A549 (cell line): ENCODE results near the gene SLC35F4. TPM values are rescaled to one million over a fixed set of nuclear protein-coding genes. Genes with fewer than 3 reads are reported as not detected.

ENCODE experiments used
- ATAC-seq, 2 experiments: fragments of 200-7000 bp in 1 of 2; fragments of >200 bp in 1 of 2; cut with Nextera tagmentation in 1 of 2; cut with Tn5 transposase in 1 of 2; 3 replicates each; pipeline versions ENCODE4 v1.8.0 to v1.9.1; 2018 to 2020; ENCODE audit warnings: mild to moderate bottlenecking in 1 of 2, moderate library complexity in 1 of 2
- CTCF ChIA-PET: fragments of 300-600 bp; sonication (Branson Sonifier 250); formaldehyde crosslinking; extraction: SDS; loops from one replicate; lab custom pipeline; 2021; ENCODE audit warnings: antibody characterized with exemption, inconsistent platforms; lab: Yijun Ruan, JAX
- POLR2A ChIA-PET: fragments of 350-600 bp; formaldehyde crosslinking; extraction: SDS; loops from one replicate; lab custom pipeline; 2021; ENCODE audit warnings: antibody characterized with exemption, inconsistent platforms; lab: Yijun Ruan, JAX
- DNase-seq, 2 experiments: peaks; one replicate each; pipeline versions ENCODE4 v3.0.0 to v3.0.0-alpha.2; 2011 to 2016; ENCODE audit warnings: low read depth in 1 of 2, low spot score in 1 of 2
- FAIRE-seq: peaks from 2 replicates; lab custom pipeline; 2011; peaks lifted over from hg19 to GRCh38; lab: Jason Lieb, UNC
- H3K27ac ChIP-seq, 2 experiments: fragments of >200 bp; sonication (Bioruptor Twin); formaldehyde crosslinking; 3 replicates each; pipeline ENCODE4 v1.5.1; 2016 to 2017
- H3K4me1 ChIP-seq: fragments of >200 bp; sonication (Bioruptor Twin); formaldehyde crosslinking; 3 replicates; pipeline ENCODE4 v1.6.1; 2016
- H3K4me2 ChIP-seq: fragments of >200 bp; sonication (Bioruptor Twin); formaldehyde crosslinking; 3 replicates; pipeline ENCODE4 v1.6.1; 2016
- H3K4me3 ChIP-seq: fragments of >200 bp; sonication (Bioruptor Twin); formaldehyde crosslinking; 3 replicates; pipeline ENCODE4 v1.5.1; 2016
- H3K9me3 ChIP-seq: fragments of >200 bp; sonication (Bioruptor Twin); formaldehyde crosslinking; 3 replicates; pipeline ENCODE4 v1.6.1; 2016
- BHLHE40 ChIP-seq: IDR thresholded peaks from 2 replicates; pipeline ENCODE4 v1.6.1; 2012; ENCODE audit warnings: low read depth, low read length, inconsistent platforms
- HDAC2 ChIP-seq: fragments of 200-600 bp; sonication (generic); IDR thresholded peaks from 2 replicates; pipeline ENCODE4 v1.6.1; 2016
- HEYL ChIP-seq: fragments of 250-450 bp; sonication (Bioruptor Pico); IDR thresholded peaks from 2 replicates; pipeline ENCODE4 v1.8.0; 2021; ENCODE audit warnings: mild to moderate bottlenecking, moderate library complexity
- HOXB5 ChIP-seq: fragments of 250-450 bp; sonication (Bioruptor Pico); IDR thresholded peaks from 2 replicates; pipeline ENCODE4 v1.5.0; 2020; ENCODE audit warnings: mild to moderate bottlenecking, moderate library complexity
- MYC ChIP-seq: IDR thresholded peaks from 2 replicates; pipeline ENCODE4 v1.6.1; 2012; ENCODE audit warnings: mild to moderate bottlenecking, inconsistent platforms, low read length, improper control_type of control experiment, borderline replicate concordance
- POLR2A ChIP-seq: IDR thresholded peaks from 2 replicates; pipeline ENCODE4 v1.6.1; 2012; ENCODE audit warnings: mild to moderate bottlenecking, low read length
- RAD21 ChIP-seq, 2 experiments: fragments of >200 bp in 1 of 2; sonication (Bioruptor Twin) in 1 of 2; formaldehyde crosslinking in 1 of 2; IDR thresholded peaks in 1 of 2; conservative IDR thresholded peaks in 1 of 2; 2 replicates in 1 of 2; 3 replicates in 1 of 2; pipeline ENCODE4 v1.6.1; 2012 to 2018; ENCODE audit warnings: inconsistent platforms in 1 of 2
- TFCP2L1 ChIP-seq: fragments of 250-450 bp; sonication (Bioruptor Pico); IDR thresholded peaks from 2 replicates; pipeline ENCODE4 v1.5.0; 2021; ENCODE audit warnings: mild to moderate bottlenecking
- ZFP36 ChIP-seq: fragments of 450-650 bp; IDR thresholded peaks from 2 replicates; pipeline ENCODE4 v1.6.1; 2014; ENCODE audit warnings: borderline replicate concordance; ENCODE audit not compliant: partially characterized antibody
- WGBS: methylation state at CpG from one replicate; pipeline ENCODE4 v1.1.6; 2017; ENCODE audit errors: missing lambda C conversion rate; 5-methylcytosine and 5-hydroxymethylcytosine counted together
- polyA plus RNA-seq, 4 experiments: library from polyadenylated mRNA; depleted of rRNA in 3 of 4; stranded (reverse); fragments of >200 nt; fragmentation: RNase III in 1 of 4; extraction: RNeasy Plus Mini Kit Qiagen cat#74134 plus additional on column Dnase treatment in 1 of 4; gene quantifications; 2 replicates in 3 of 4; 3 replicates in 1 of 4; pipeline ENCODE4 v1.2.3, GENCODE V29; 2011 to 2017
- TF ChIP-seq, protein P1 (sequence below): fragments of 150-350 bp; IDR thresholded peaks from 2 replicates; pipeline ENCODE4 v1.6.1; 2014; ENCODE audit warnings: low read depth, mild to moderate bottlenecking, low read length
- TF ChIP-seq, protein P2 (sequence below): fragments of 250-450 bp; sonication (Bioruptor Pico); IDR thresholded peaks from 2 replicates; pipeline ENCODE4 v1.5.0; 2020; ENCODE audit warnings: low read depth, mild to moderate bottlenecking, moderate library complexity
- TF ChIP-seq, protein P3 (sequence below): fragments of >200 bp; sonication (Bioruptor Twin); formaldehyde crosslinking; IDR thresholded peaks from 3 replicates; pipeline ENCODE4 v1.6.1; 2016
- TF ChIP-seq, protein P4 (sequence below): fragments of 250-450 bp; sonication (Bioruptor Pico); IDR thresholded peaks from 2 replicates; pipeline ENCODE4 v1.5.0; 2021; ENCODE audit warnings: mild to moderate bottlenecking, moderate library complexity, borderline replicate concordance
- TF ChIP-seq, protein P5 (sequence below): fragments of >200 bp; sonication (Bioruptor Twin); formaldehyde crosslinking; IDR thresholded peaks from 2 replicates; pipeline ENCODE4 v1.6.1; 2016
- TF ChIP-seq, protein P6 (sequence below): fragments of 200-600 bp; sonication (generic); IDR thresholded peaks from 2 replicates; pipeline ENCODE4 v1.6.1; 2016; ENCODE audit warnings: antibody characterized with exemption, mild to moderate bottlenecking, moderate library complexity

The SLC35F4 gene
- polyA plus RNA-seq, 2 of the 4 experiments (the other 2 are of a cell fraction): not detected

DNA sequence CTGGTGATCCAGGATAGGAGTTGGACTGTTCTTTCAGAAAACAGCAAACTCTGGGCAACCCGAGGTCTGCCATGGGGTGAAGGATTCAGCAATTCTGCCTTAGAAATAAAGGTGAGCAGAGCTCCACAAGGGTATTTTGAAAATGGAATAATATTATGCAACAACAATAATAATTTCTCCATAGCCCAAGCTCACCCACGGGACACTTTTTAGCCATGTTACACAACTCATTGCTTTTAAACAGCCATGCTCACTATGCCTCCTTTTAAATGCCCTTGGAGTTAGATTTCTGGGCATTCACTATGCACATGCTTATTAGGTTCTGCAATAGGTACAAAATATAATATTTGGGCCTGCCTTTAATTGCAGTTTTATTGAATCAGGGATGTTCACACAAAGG is 37.2 kb downstream of the SLC35F4 start:
- Histone ChIP-seq H3K4me3 (no peak overlapping the region), H3K4me1 (peaks cover 15% of the 10 kb centered on the region), H3K27ac (no peak overlapping the region), H3K4me2 (no peak overlapping the region), H3K9me3 (peaks cover 4% of the 10 kb centered on the region; the same call in 1 of the 3 replicates)
- FAIRE-seq (no peak), DNase-seq (no peak), ATAC-seq (no peak)
- 4% methylated on average over 2 of the region's 2 CpGs for WGBS
- no peak for TF ChIP-seq RAD21 (conservative IDR thresholded peaks at IDR 0.05 in 1 of 2, IDR thresholded peaks at IDR 0.05 in 1 of 2)
- TF ChIP-seq MYC: no peak
- TF ChIP-seq, protein P1, sequence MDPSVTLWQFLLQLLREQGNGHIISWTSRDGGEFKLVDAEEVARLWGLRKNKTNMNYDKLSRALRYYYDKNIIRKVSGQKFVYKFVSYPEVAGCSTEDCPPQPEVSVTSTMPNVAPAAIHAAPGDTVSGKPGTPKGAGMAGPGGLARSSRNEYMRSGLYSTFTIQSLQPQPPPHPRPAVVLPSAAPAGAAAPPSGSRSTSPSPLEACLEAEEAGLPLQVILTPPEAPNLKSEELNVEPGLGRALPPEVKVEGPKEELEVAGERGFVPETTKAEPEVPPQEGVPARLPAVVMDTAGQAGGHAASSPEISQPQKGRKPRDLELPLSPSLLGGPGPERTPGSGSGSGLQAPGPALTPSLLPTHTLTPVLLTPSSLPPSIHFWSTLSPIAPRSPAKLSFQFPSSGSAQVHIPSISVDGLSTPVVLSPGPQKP: no peak
- TF ChIP-seq, protein P2, sequence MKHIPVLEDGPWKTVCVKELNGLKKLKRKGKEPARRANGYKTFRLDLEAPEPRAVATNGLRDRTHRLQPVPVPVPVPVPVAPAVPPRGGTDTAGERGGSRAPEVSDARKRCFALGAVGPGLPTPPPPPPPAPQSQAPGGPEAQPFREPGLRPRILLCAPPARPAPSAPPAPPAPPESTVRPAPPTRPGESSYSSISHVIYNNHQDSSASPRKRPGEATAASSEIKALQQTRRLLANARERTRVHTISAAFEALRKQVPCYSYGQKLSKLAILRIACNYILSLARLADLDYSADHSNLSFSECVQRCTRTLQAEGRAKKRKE (CRISPR knock-in tag): no peak
- TF ChIP-seq, protein P3, sequence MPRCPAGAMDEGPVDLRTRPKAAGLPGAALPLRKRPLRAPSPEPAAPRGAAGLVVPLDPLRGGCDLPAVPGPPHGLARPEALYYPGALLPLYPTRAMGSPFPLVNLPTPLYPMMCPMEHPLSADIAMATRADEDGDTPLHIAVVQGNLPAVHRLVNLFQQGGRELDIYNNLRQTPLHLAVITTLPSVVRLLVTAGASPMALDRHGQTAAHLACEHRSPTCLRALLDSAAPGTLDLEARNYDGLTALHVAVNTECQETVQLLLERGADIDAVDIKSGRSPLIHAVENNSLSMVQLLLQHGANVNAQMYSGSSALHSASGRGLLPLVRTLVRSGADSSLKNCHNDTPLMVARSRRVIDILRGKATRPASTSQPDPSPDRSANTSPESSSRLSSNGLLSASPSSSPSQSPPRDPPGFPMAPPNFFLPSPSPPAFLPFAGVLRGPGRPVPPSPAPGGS: no peak
- no peak for TF ChIP-seq TFCP2L1
- no peak for TF ChIP-seq BHLHE40
- TF ChIP-seq, protein P4, sequence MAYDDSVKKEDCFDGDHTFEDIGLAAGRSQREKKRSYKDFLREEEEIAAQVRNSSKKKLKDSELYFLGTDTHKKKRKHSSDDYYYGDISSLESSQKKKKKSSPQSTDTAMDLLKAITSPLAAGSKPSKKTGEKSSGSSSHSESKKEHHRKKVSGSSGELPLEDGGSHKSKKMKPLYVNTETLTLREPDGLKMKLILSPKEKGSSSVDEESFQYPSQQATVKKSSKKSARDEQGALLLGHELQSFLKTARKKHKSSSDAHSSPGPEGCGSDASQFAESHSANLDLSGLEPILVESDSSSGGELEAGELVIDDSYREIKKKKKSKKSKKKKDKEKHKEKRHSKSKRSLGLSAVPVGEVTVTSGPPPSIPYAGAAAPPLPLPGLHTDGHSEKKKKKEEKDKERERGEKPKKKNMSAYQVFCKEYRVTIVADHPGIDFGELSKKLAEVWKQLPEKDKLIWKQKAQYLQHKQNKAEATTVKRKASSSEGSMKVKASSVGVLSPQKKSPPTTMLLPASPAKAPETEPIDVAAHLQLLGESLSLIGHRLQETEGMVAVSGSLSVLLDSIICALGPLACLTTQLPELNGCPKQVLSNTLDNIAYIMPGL: no peak
- no peak for TF ChIP-seq HDAC2
- no peak for TF ChIP-seq HOXB5 (CRISPR knock-in tag)
- ChIA-PET POLR2A (no interaction called here), CTCF (interaction anchor here (0.9 to 1.0 kb wide), 3 partner anchors 13 to 43 kb away, joined by 4 read pairs; no protein-coding TSS in a partner anchor)

DNA sequence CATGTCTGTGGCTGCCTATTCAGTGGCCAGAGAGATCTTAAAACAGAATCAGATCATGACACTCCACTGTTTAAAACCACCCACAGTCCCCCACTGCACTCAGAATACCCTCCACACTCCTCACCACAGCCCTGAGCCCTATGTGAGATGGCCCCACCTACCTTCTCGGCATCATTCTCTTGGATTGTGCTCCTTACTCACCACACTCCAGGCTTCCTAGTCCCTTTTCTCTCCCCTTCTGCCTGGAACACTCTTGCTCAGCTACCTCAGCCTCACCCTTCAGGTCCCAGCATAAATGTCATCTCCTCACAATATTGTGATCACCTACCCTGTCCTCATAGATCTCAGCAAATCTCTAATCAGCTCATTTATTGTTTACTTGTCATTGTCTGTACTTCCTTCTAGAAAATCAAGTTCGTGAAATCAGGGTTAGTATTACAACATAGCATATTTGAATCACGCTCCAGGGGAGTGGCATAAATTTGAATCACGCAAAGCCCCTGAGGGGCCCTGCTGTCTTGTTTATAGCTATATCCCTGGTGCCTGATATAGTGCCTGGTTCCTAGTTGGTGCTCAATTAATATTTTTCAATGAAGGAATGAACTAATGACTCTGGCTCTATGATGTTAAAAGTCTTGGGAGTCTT is 42.8 kb downstream of the SLC35F4 start:
- ChIA-PET POLR2A (no interaction called here), CTCF (interaction anchor here (2.0 kb wide), 1 partner anchor 48 kb away, joined by 4 read pairs; no protein-coding TSS in a partner anchor)
- DNase-seq: no peak
- WGBS: 29% methylated on average over 4 of the region's 4 CpGs
- H3K4me3 ChIP-seq: no peak overlapping the region
- no peaks in the 10 kb centered on the region for H3K4me1 ChIP-seq
- FAIRE-seq: no peak
- ATAC-seq: 0 out of 6 replicates have a peak, but pooled peaks of 1 of the 2 experiments have one; percentile 24
- TF ChIP-seq RAD21 (conservative IDR thresholded peaks at IDR 0.05 in 1 of 2, IDR thresholded peaks at IDR 0.05 in 1 of 2) (no peak), HEYL (CRISPR knock-in tag) (no peak), POLR2A (no peak), ZFP36 (no peak)
- TF ChIP-seq, protein P5, sequence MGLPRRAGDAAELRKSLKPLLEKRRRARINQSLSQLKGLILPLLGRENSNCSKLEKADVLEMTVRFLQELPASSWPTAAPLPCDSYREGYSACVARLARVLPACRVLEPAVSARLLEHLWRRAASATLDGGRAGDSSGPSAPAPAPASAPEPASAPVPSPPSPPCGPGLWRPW: no peak
- TF ChIP-seq, protein P6, sequence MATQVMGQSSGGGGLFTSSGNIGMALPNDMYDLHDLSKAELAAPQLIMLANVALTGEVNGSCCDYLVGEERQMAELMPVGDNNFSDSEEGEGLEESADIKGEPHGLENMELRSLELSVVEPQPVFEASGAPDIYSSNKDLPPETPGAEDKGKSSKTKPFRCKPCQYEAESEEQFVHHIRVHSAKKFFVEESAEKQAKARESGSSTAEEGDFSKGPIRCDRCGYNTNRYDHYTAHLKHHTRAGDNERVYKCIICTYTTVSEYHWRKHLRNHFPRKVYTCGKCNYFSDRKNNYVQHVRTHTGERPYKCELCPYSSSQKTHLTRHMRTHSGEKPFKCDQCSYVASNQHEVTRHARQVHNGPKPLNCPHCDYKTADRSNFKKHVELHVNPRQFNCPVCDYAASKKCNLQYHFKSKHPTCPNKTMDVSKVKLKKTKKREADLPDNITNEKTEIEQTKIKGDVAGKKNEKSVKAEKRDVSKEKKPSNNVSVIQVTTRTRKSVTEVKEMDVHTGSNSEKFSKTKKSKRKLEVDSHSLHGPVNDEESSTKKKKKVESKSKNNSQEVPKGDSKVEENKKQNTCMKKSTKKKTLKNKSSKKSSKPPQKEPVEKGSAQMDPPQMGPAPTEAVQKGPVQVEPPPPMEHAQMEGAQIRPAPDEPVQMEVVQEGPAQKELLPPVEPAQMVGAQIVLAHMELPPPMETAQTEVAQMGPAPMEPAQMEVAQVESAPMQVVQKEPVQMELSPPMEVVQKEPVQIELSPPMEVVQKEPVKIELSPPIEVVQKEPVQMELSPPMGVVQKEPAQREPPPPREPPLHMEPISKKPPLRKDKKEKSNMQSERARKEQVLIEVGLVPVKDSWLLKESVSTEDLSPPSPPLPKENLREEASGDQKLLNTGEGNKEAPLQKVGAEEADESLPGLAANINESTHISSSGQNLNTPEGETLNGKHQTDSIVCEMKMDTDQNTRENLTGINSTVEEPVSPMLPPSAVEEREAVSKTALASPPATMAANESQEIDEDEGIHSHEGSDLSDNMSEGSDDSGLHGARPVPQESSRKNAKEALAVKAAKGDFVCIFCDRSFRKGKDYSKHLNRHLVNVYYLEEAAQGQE: no peak
- TF ChIP-seq, all 56 proteins: peak for 0
- Histone ChIP-seq H3K4me2 (no peak overlapping the region), H3K27ac (no peak overlapping the region), H3K9me3 (peaks cover 4% of the 10 kb centered on the region; the same call in 1 of the 3 replicates)
